Bronchial epithelial cell (primary cell): ENCODE results near the gene E2F8. TPM values are rescaled to one million over a fixed set of nuclear protein-coding genes. Genes with fewer than 3 reads are reported as not detected.
"Not testable (repeated sequence)": the region's sequence is repeated elsewhere in the genome, so short reads cannot be mapped to it uniquely, and the experiment has no call there.

Experiments
- DNase-seq: peaks from one replicate; pipeline ENCODE4 v3.0.0-alpha.2; 2010; ENCODE audit warnings: low read depth
- FAIRE-seq: peaks from 2 replicates; lab custom pipeline; 2011; peaks lifted over from hg19 to GRCh38; lab: Jason Lieb, UNC
- H3K27me3 ChIP-seq: 2 replicates; pipeline ENCODE4 v1.5.1; 2011; ENCODE audit warnings: low read length; ENCODE audit not compliant: control insufficient read depth, insufficient read depth
- H3K36me3 ChIP-seq: 2 replicates; pipeline ENCODE4 v1.5.1; 2011; ENCODE audit warnings: low read length; ENCODE audit not compliant: control insufficient read depth, insufficient read depth
- H3K4me3 ChIP-seq: 2 replicates; pipeline ENCODE4 v1.5.1; 2011; ENCODE audit warnings: mild to moderate bottlenecking, low read depth, low read length, control low read depth
- total RNA-seq: library from RNA; depleted of rRNA; stranded (reverse); fragments of >200 nt; gene quantifications from 2 replicates; pipeline ENCODE4 v1.2.1, GENCODE V29; 2014
- TF ChIP-seq, protein P1 (sequence below): IDR thresholded peaks from 2 replicates; pipeline ENCODE4 v1.5.1; 2011; ENCODE audit warnings: mild to moderate bottlenecking, moderate library complexity, low read length, control low read depth, inconsistent platforms; ENCODE audit not compliant: insufficient read depth, severe bottlenecking

The E2F8 gene
- total RNA-seq, 1 donor from 2014 or later = 0.26 TPM

GRCh38 chr11:19258641-19259230 lies 18.0 kb upstream of the E2F8 start:
- Histone ChIP-seq H3K27me3 (no peaks in the 10 kb centered on the region), H3K4me3 (no peak overlapping the region), H3K36me3 (no peaks in the 10 kb centered on the region)
- TF ChIP-seq, protein P1, sequence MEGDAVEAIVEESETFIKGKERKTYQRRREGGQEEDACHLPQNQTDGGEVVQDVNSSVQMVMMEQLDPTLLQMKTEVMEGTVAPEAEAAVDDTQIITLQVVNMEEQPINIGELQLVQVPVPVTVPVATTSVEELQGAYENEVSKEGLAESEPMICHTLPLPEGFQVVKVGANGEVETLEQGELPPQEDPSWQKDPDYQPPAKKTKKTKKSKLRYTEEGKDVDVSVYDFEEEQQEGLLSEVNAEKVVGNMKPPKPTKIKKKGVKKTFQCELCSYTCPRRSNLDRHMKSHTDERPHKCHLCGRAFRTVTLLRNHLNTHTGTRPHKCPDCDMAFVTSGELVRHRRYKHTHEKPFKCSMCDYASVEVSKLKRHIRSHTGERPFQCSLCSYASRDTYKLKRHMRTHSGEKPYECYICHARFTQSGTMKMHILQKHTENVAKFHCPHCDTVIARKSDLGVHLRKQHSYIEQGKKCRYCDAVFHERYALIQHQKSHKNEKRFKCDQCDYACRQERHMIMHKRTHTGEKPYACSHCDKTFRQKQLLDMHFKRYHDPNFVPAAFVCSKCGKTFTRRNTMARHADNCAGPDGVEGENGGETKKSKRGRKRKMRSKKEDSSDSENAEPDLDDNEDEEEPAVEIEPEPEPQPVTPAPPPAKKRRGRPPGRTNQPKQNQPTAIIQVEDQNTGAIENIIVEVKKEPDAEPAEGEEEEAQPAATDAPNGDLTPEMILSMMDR = no peak
- no peak for DNase-seq
- FAIRE-seq = no peak

DNA sequence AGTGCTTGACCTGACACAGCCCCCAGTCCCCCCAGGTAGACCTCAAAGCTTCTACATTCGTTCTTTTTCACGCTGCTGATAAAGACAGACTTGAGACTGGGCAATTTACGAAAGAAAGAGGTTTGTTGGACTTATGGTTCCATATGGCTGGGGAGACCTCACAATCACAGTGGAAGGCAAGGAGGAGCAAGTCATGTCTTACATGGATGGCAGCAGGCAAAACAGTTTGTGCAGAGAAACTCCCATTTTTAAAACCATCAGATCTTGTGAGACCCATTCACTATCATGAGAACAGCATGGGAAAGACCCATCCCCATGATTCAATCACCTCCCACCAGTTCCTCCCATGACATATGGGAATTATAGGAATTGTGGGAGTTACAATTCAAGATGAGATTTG lies 13.7 kb upstream of the E2F8 start:
- not testable (repeated sequence) for H3K27me3 ChIP-seq, DNase-seq, FAIRE-seq, H3K36me3 ChIP-seq, H3K4me3 ChIP-seq

DNA sequence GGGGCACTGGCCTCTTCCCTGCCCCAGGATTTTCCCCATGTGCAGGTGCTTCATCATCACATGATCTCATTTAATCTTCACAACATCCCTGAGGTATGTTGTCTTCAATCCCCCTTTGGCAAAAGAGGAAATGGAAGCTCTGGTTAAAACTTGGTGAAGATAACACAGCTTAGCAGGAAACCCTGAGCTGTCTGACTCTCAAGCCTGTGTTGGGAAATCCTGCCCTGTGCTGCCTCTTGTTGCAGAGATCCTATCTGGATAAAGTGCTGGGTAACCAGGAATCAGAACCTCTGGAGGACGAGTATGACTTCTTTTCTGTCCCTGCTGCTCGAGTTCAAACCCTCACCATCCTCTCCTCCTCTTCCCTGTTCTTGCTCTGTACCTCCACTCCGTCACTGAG lies 13.1 kb upstream of the E2F8 start:
- TF ChIP-seq, protein P1 = no peak
- Histone ChIP-seq H3K36me3 (no peaks in the 10 kb centered on the region), H3K27me3 (no peaks in the 10 kb centered on the region), H3K4me3 (no peak overlapping the region)
- FAIRE-seq (no peak), DNase-seq (no peak)

- TF ChIP-seq, protein P1 = no peak
- Histone ChIP-seq H3K4me3 (no peak overlapping the region), H3K27me3 (no peaks in the 10 kb centered on the region), H3K36me3 (no peaks in the 10 kb centered on the region)
- FAIRE-seq (no peak), DNase-seq (no peak)
These were observed 12.5 kb upstream of the E2F8 start for GRCh38 chr11:19253153-19253745.

DNA sequence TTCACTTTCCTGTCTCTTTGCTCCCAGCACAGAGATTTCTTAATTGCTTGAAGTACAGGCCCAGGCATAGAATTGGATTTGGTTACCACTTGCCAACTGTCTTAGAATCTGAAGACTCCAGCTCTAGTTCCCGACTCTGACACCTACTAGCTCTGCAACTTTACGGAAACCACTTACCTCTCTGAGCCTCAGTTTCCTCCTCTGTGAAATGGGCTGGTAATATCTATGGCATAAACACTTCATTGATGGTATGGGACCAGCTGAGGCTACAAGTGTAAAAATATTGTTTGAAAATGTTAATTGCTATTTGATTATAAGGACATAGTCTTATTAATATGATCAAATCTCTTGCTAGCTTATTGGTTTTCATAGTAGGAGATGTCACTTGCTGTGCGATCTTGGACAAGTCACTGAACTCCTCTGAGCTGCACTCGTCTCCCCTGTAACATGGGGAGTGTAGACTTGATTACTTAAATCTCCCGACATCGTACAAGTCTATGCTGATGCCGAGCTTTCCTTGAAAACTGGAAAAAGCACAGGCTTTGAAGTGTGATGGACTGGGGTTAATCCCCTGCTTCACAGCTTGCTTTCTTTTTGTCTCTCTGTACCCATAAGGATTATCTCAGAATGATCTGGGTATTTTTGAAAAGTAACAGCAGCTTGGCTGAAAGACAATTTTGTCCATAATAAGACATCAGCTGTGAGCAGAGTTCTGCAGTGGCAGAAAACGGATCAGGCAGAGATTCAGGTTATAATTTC lies 11.8 kb upstream of the E2F8 start:
- TF ChIP-seq, protein P1 = no peak
- no peak overlapping the region for H3K4me3 ChIP-seq
- DNase-seq (no peak), FAIRE-seq (no peak)
- no peaks in the 10 kb centered on the region for H3K36me3 ChIP-seq
- no peaks in the 10 kb centered on the region for H3K27me3 ChIP-seq

- H3K27me3 ChIP-seq = no peaks in the 10 kb centered on the region
- FAIRE-seq (no peak), DNase-seq (no peak)
- TF ChIP-seq, protein P1 = no peak
- no peak overlapping the region for H3K4me3 ChIP-seq
- H3K36me3 ChIP-seq = no peaks in the 10 kb centered on the region
These were observed 10.8 kb upstream of the E2F8 start for GRCh38 chr11:19251577-19251976.
